Stimulated activated memory B cell treated with anti-CD40 and anti-IgM and Interleukin-4, amounts not matched to agents 10 μg/mL and 1 μg/mL and 100 μg/mL, for 72 hours (primary cell): ENCODE results near the gene DLG2.
A peak's percentile ranks its signal among the peaks of the same experiment; 100 is the strongest.

Source experiments
- ATAC-seq: fragments of 150-1000 bp; cut with Tn5 transposase; 2 replicates; pipeline ENCODE4 v1.10.0; 2021
- H3K27ac Mint-ChIP-seq: one replicate; pipeline ENCODE4 v1.8.0; 2022; ENCODE audit warnings: mild to moderate bottlenecking, mixed read lengths
- H3K27me3 Mint-ChIP-seq: one replicate; pipeline ENCODE4 v1.8.0; 2022; ENCODE audit warnings: mixed read lengths
- H3K36me3 Mint-ChIP-seq: one replicate; pipeline ENCODE4 v1.8.0; 2022; ENCODE audit warnings: mixed read lengths
- H3K4me1 Mint-ChIP-seq: one replicate; pipeline ENCODE4 v1.8.0; 2022; ENCODE audit warnings: mixed read lengths
- H3K4me3 Mint-ChIP-seq: one replicate; pipeline ENCODE4 v1.8.0; 2022; ENCODE audit warnings: mild to moderate bottlenecking, moderate library complexity, mixed read lengths
- H3K9me3 Mint-ChIP-seq: one replicate; pipeline ENCODE4 v1.8.0; 2022; ENCODE audit warnings: mixed read lengths

The DLG2 gene

DNA sequence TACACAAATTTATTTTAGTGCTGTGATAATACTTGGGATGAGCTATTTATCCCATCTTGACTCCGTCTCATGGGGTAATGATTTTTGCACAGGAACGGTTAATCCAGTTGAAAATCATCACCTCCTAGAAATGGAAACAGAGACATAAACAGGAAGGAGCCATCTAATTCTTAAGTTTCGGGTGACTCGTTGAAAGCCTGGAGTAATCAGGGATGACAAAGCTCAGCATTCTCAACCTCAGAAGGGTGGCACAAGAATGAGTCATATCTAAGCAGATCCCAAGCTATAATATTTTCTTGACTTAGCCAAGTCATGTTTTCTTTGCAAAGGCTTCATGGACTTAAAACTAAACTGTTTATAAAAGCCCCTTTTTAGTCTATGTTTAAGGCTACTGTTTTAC, 2060.2 kb downstream of the DLG2 start:
- no peaks in the 10 kb centered on the region for H3K4me1 Mint-ChIP-seq
- H3K36me3 Mint-ChIP-seq = no peaks in the 10 kb centered on the region
- H3K9me3 Mint-ChIP-seq = no peaks in the 10 kb centered on the region
- no peak overlapping the region for H3K4me3 Mint-ChIP-seq
- no peak for ATAC-seq
- H3K27ac Mint-ChIP-seq = no peak overlapping the region
- H3K27me3 Mint-ChIP-seq = peaks cover 38% of the 10 kb centered on the region

DNA sequence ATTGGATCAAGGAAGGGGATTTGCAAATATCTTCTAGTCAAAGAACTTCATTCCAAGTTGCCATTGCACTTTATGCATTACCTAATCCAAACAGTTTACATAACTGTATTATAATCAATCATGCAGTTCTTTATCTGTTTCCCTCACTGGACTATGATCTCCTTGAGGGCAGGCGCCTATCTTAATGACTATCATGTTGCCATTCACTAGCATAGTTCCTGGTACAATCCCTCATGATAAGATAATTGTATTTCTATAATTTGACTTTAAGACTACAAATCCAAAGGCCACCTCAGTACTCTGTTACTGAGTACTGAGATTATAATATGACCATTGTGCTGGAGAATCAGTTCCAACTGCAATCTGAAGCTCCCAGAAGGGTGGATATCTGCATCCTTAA, 2062.3 kb downstream of the DLG2 start:
- Mint-ChIP-seq H3K4me3 (no peak overlapping the region), H3K4me1 (no peaks in the 10 kb centered on the region), H3K27me3 (peaks cover 29% of the 10 kb centered on the region), H3K27ac (no peak overlapping the region), H3K36me3 (no peaks in the 10 kb centered on the region), H3K9me3 (no peaks in the 10 kb centered on the region)
- no peak for ATAC-seq

DNA sequence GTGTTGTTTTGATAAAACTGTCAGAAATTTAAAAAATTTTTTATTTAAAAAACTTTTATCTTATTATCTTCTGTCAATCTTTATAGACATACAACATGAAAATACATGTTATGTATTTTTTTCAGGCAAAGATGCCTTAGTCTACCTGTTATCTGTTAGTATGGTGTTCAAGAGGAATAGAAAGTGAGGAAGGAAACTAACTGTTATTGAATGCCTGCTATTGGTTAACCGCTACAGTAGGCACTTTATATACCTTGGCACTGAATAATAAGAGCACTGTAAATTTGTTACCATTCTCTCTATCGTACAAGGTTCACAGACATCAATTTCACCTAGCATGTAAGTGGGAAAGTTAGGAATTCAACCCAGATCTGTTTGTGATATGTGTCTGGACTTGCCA, 2068.9 kb downstream of the DLG2 start:
- Mint-ChIP-seq H3K9me3 (no peaks in the 10 kb centered on the region), H3K27me3 (no peaks in the 10 kb centered on the region), H3K4me1 (peaks cover 27% of the 10 kb centered on the region), H3K4me3 (no peak overlapping the region), H3K27ac (no peak overlapping the region), H3K36me3 (no peaks in the 10 kb centered on the region)
- no peak for ATAC-seq

DNA sequence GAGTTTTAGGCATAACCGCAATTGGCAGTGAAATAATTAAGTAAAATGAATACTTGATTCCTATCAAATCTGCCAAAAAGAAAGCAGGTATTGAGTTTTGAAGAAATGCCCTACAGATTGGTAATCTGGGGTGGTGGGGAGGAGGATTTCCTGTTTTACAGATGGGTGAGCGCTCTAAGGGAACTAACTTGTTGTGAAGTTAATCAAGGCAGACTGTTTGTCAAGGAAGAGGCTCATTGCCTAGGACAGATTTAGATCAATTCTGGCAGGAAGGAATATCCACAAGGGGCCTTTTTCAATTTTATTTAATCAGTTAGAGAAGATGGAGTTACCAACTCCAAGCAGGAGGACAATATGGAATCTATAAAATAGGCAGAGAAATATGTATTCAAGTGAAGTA, 2069.5 kb downstream of the DLG2 start:
- Mint-ChIP-seq H3K36me3 (no peaks in the 10 kb centered on the region), H3K27ac (peak overlapping the region; percentile 57), H3K4me1 (peaks cover 27% of the 10 kb centered on the region), H3K4me3 (no peak overlapping the region), H3K9me3 (no peaks in the 10 kb centered on the region), H3K27me3 (no peaks in the 10 kb centered on the region)
- no peak for ATAC-seq

DNA sequence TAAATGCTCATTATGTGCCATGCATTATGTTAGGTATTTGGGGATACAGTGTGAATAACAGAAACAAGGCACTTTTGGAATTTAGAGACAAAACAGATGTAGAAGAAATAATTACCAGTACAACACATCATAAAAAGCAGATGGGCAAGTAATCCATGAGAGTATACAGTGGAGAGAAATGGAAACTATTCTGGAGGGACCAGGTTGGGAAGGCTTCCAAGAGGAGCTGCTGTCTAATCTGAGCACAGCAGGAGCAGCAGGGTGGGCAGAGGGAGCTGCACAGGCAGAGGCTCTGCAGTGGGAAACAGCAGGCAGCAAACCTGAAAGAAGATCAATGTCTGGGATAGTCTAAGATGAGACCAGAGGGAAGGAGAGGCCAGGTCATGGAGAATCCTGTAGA, 2072.3 kb downstream of the DLG2 start:
- Mint-ChIP-seq H3K9me3 (no peaks in the 10 kb centered on the region), H3K36me3 (no peaks in the 10 kb centered on the region), H3K27me3 (no peaks in the 10 kb centered on the region), H3K27ac (no peak overlapping the region), H3K4me1 (peaks cover 27% of the 10 kb centered on the region), H3K4me3 (no peak overlapping the region)
- no peak for ATAC-seq

DNA sequence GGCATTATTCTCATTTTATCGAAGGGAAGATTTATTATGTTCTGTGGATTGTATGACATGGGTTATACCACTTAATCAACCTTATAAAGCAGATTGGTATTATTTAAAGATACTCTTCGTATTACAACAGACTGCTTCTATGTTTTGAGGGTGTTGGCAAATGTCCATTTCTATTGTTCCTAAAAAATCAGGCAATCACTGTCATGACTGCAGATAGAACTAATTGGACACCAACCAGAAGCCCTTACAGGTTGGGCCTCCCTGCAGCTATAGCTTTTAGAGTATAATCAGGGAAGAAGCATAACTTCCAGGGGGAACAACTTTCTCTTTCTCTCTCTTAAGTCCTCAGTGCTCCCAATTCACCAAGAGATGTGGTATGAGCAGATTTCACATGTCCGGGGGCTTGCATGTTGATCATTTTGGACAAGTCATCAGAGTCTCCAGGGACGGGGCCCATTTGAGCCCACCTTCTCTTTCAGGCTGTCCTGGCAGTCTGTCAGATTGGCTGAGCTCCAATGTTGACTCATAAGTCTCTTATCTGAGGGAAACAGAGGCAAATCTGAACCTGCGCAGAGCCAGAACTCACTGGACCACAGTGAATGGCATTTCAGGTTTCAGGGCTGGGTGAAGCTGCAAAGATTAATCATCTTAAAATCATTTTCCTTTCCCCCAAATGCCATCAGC, 2077.0 kb downstream of the DLG2 start:
- ATAC-seq = no peak
- no peak overlapping the region for H3K4me3 Mint-ChIP-seq
- no peak overlapping the region for H3K27ac Mint-ChIP-seq
- no peaks in the 10 kb centered on the region for H3K9me3 Mint-ChIP-seq
- no peaks in the 10 kb centered on the region for H3K4me1 Mint-ChIP-seq
- no peaks in the 10 kb centered on the region for H3K27me3 Mint-ChIP-seq
- no peaks in the 10 kb centered on the region for H3K36me3 Mint-ChIP-seq

DNA sequence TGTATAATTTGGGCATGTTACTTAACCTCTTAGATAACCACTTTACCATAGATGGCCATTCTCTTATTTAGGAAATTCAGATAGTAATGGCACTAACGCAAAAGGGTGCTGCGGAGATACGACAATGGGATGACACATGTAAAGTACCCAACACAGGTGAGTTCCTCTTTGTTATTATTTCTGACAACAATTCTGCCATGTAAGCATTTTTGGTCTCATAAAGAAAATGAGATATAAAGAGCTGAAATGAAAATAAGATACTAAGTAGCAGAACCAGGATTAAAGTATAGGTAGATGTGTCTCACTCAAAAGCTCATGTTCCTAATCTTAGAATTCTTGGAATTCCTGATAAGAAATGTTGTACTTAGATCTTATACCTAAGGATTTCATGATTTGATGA, 2080.8 kb downstream of the DLG2 start:
- Mint-ChIP-seq H3K9me3 (no peaks in the 10 kb centered on the region), H3K4me1 (no peaks in the 10 kb centered on the region), H3K36me3 (no peaks in the 10 kb centered on the region), H3K4me3 (no peak overlapping the region), H3K27me3 (no peaks in the 10 kb centered on the region), H3K27ac (no peak overlapping the region)
- ATAC-seq = no peak

DNA sequence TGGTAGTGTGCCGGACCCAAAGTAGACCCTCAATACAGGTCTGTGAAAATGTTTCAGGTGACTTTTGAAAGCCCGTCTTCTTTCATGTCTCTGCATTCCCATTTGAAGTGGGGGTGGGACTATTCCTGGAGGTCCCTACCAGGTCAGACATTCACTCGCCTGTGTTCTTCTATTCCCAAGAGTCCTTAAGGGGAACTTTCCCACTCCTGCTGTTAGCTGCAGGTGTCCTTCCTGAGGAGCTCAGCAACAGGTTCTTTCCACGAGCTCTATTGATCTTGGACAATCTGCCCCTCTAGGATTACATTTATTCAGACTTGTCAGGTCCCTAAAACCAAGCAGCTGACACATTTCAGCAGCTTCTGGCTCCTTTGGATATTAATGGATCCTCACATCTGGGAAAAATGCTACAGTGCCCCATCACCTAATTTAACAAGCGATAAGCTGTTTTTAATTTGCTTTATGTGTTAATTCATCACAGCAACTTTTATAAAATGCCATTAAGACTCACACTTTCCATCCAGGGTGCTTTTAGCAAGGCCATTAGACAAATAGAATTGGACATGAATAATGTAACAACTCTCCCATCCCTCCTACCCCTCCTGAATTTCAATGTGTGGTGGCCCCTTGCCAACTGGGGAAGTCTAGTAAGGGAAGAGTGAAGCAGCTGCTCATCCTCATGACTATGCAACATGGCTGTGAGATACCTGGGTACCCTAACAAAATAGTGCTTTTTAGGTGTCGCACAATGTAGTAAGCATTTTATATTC, 2081.5 kb downstream of the DLG2 start:
- Mint-ChIP-seq H3K27me3 (no peaks in the 10 kb centered on the region), H3K27ac (no peak overlapping the region), H3K4me1 (no peaks in the 10 kb centered on the region), H3K36me3 (no peaks in the 10 kb centered on the region), H3K4me3 (no peak overlapping the region), H3K9me3 (no peaks in the 10 kb centered on the region)
- no peak for ATAC-seq

DNA sequence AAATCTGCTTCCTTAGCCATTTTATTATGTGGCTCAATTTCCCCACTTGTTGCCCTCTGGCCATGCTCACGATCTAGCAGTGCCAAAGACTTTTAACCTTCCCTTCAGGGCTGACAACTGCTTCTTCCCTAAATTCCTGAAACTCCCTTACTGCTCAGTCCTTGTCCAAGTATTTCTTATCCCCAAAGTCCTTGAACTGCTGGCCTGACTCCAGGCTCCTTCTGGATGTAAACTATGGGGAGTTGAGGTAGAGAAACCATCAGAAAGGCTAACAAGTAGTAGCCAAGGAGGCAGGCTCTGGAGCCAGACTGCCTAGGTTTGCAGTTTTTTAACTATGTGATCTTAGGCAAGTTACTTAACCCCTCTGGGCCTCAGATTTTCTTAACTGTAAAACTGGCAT, 2082.3 kb downstream of the DLG2 start:
- Mint-ChIP-seq H3K4me3 (no peak overlapping the region), H3K27ac (no peak overlapping the region), H3K27me3 (peaks cover 8% of the 10 kb centered on the region), H3K9me3 (no peaks in the 10 kb centered on the region), H3K4me1 (no peaks in the 10 kb centered on the region), H3K36me3 (no peaks in the 10 kb centered on the region)
- ATAC-seq = no peak

DNA sequence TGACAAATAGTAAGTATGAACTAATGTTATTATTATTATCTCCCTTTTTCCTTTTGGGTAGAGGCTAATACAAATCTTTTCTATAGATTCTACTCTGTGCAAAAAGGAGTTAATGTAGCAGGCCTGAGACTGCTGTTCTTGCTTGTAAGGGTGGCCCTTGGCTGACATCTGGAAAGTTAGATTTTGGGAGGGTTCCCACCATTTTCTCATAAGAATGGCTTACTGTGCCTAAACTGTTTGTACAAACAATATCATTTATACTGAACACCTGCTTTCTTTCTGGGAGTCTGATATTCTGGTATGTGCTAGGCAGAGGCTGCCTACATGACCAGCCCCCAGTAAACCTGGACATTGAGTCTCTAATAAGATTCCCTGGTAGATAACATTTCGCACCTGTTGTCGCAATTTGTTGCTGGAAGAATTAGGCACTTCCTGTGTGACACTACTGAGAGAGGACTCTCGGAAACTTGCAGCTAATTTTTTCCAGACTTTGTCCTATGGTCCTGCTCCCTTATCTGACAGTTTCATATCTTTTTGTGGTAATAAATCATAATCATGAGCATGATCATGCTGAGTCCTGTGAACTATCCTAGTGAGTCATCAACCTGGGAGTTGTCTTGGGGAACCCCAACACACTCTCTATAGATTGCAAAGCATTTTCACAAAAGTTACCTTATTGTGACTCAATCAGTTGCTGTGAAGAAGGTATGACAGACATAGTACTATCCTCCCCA, 2083.3 kb downstream of the DLG2 start:
- no peak overlapping the region for H3K4me3 Mint-ChIP-seq
- no peaks in the 10 kb centered on the region for H3K9me3 Mint-ChIP-seq
- no peaks in the 10 kb centered on the region for H3K4me1 Mint-ChIP-seq
- no peak overlapping the region for H3K27ac Mint-ChIP-seq
- H3K36me3 Mint-ChIP-seq = no peaks in the 10 kb centered on the region
- peak; percentile 38 for ATAC-seq
- peaks cover 8% of the 10 kb centered on the region for H3K27me3 Mint-ChIP-seq

DNA sequence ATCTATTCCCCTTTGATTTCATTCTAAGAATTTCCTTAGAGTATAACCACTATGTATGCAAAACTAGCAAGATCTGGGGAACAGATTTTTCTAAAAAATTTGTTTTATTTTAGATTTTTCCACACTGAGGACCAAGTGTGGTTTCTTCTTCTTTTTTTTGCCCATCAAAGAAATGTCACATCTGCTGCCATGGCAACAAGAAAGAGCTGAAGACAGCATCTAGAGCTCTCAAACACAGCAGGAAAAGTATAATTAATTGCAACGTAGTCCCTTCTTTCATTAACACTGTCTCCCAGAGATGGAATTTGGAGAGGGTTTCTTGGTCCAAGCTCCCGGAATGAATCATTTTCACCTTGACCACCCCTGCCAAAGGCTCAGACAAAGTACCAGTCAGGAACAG, 2084.3 kb downstream of the DLG2 start:
- Mint-ChIP-seq H3K9me3 (no peaks in the 10 kb centered on the region), H3K4me3 (no peak overlapping the region), H3K4me1 (no peaks in the 10 kb centered on the region), H3K27ac (no peak overlapping the region), H3K27me3 (peaks cover 8% of the 10 kb centered on the region), H3K36me3 (no peaks in the 10 kb centered on the region)
- ATAC-seq = no peak

DNA sequence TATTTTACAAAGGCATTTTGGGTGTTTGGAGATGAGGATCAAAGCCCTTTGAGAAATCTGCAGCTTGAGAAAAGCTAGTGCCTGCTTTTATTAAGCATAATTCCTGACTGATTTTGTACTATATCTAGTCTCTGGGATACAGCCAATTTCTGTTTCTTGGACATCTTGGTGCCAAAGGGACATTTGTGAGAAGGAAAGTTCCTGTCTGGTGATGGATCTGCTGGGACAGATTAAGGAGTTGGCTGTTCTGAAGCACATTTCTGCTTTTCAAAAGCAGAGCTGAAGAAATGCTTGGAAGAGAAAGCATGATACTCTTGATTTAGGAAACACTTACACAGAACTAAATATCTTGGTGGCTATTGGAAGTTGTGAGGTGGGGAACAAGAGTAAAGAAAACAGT, 2086.4 kb downstream of the DLG2 start:
- Mint-ChIP-seq H3K27me3 (peaks cover 8% of the 10 kb centered on the region), H3K9me3 (no peaks in the 10 kb centered on the region), H3K36me3 (no peaks in the 10 kb centered on the region), H3K27ac (no peak overlapping the region), H3K4me3 (no peak overlapping the region), H3K4me1 (no peaks in the 10 kb centered on the region)
- no peak for ATAC-seq

DNA sequence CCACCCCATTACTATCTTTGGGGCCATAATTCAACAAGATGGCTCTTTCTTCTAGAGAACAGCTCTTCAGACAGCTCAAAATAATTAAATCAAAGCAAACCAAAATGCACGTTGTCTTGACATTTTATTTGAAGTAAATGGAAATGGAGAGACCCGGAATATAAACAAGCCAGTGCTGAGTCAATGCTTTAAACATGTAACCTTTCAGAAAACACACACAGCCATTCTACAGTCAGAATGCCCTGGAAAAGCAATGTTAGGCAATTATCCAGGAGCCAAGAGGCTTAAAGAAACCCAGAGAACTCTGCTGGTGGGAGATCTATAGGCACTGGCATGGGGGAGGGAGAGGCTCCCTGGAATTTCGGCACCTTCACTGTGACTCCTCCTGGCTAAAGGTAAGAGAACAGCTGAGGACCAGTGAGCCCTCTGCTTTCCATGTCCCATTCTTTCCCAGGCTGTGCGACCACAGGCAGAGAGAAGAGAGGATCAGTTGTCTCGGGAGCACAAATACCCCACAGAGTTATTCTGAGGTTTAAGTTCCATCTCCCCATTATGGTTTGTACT, 2086.9 kb downstream of the DLG2 start:
- Mint-ChIP-seq H3K9me3 (no peaks in the 10 kb centered on the region), H3K4me1 (no peaks in the 10 kb centered on the region), H3K27me3 (peaks cover 8% of the 10 kb centered on the region), H3K27ac (no peak overlapping the region), H3K36me3 (no peaks in the 10 kb centered on the region), H3K4me3 (no peak overlapping the region)
- no peak for ATAC-seq

DNA sequence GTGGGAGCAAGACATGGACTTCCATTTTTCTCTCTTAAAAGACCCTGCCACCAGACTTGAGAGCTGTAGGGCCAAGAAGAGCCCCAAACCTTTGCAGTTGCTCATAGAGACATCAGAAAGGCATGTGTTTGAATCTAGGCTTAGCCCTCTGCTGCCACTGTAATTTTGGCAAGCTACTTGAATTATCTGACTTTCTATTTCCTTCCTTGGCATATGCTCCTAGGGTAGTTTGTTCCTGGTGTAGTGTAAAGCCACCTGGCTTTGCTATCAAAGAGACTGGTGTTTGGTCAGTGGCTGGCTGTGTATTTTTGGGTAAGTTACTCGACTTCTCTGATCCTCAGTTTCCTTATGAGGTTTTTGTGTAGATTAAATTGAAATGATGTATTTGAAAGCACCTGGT, 2088.9 kb downstream of the DLG2 start:
- no peak overlapping the region for H3K27ac Mint-ChIP-seq
- H3K4me1 Mint-ChIP-seq = no peaks in the 10 kb centered on the region
- ATAC-seq = no peak
- no peaks in the 10 kb centered on the region for H3K9me3 Mint-ChIP-seq
- H3K36me3 Mint-ChIP-seq = no peaks in the 10 kb centered on the region
- no peak overlapping the region for H3K4me3 Mint-ChIP-seq
- peaks cover 17% of the 10 kb centered on the region for H3K27me3 Mint-ChIP-seq

DNA sequence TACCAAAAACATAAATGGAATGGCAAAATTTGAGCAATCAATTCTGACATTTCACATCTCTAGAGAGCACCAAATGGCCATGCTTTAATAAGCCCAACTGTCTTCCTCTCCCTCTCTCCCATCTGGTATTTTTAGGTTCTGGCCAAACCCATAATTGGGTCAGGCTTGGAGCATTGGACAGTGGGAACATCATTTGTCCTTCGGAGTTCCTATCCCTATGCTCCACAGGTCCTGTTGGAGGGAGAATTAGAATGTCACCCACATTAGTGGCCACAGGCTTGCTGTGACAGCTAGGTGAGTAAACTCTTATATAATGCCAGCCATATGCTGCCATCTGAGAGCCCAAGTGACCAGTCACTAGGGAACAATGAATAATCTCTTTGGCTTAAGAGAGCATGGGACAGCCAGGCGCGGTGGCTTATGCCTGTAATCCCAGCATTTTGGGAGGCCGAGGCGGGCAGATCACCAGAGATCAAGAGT, 2090.0 kb downstream of the DLG2 start:
- Mint-ChIP-seq H3K27me3 (peaks cover 26% of the 10 kb centered on the region), H3K4me1 (no peaks in the 10 kb centered on the region), H3K36me3 (no peaks in the 10 kb centered on the region), H3K27ac (no peak overlapping the region), H3K9me3 (no peaks in the 10 kb centered on the region), H3K4me3 (no peak overlapping the region)
- no peak for ATAC-seq
